Panc1 (cell line): ENCODE data around the gene ZBTB7B. TPM values are rescaled to one million over a fixed set of nuclear protein-coding genes. Genes with fewer than 3 reads are reported as not detected.

Experiments used
- ATAC-seq: fragments of 200-7000 bp; cut with Tn5 transposase; 2 replicates; pipeline ENCODE4 v1.9.1; 2020; ENCODE audit warnings: mild to moderate bottlenecking, moderate library complexity
- BruUV-seq: library from RNA; stranded (reverse); fragments of 400-500 nt; replicated peaks from 2 replicates; lab custom pipeline; 2021; lab: Mats Ljungman, UMichigan
- CTCF ChIA-PET: fragments of 300-600 bp; sonication (Branson Sonifier 250); formaldehyde crosslinking; loops from one replicate; lab custom pipeline; 2022; ENCODE audit warnings: antibody characterized with exemption; lab: Charles Lee
- POLR2A ChIA-PET: fragments of 300-600 bp; sonication (Branson Sonifier 250); formaldehyde crosslinking; loops from one replicate; lab custom pipeline; 2022; ENCODE audit warnings: antibody characterized with exemption; lab: Charles Lee
- DNase-seq: peaks from one replicate; pipeline ENCODE4 v3.0.0-alpha.2; 2010; ENCODE audit warnings: low read depth, low spot score
- H3K27ac ChIP-seq: 2 replicates; pipeline ENCODE4 v1.5.1; 2011; ENCODE audit warnings: mild to moderate bottlenecking, low read length, inconsistent platforms
- H3K27me3 ChIP-seq: fragments of 200-500 bp; sonication (Bioruptor generic); 2 replicates; pipeline ENCODE4 v1.6.0; 2014; ENCODE audit warnings: low read length, inconsistent platforms; ENCODE audit not compliant: control insufficient read depth, insufficient read depth
- H3K36me3 ChIP-seq: fragments of 200-500 bp; sonication (Bioruptor generic); 2 replicates; pipeline ENCODE4 v1.5.1; 2014; ENCODE audit warnings: inconsistent platforms, mild to moderate bottlenecking, low read length, moderate library complexity; ENCODE audit not compliant: control insufficient read depth, insufficient read depth
- H3K4me1 ChIP-seq: 2 replicates; pipeline ENCODE4 v1.5.1; 2011; ENCODE audit warnings: inconsistent platforms, mild to moderate bottlenecking, low read length, moderate library complexity; ENCODE audit not compliant: control insufficient read depth, insufficient read depth
- H3K4me3 ChIP-seq, 2 experiments: 2 replicates each; pipeline ENCODE4 v1.5.1; 2011 to 2012; ENCODE audit warnings: low read depth in 2 of 2, low read length in 2 of 2, mild to moderate bottlenecking in 2 of 2, inconsistent platforms in 1 of 2, moderate library complexity in 1 of 2
- H3K9me3 ChIP-seq: fragments of 200-500 bp; sonication (Bioruptor generic); 2 replicates; pipeline ENCODE4 v1.5.1; 2014; ENCODE audit warnings: low read depth, mild to moderate bottlenecking, inconsistent platforms, low read length, moderate library complexity; ENCODE audit not compliant: control insufficient read depth, insufficient read depth
- CTCF ChIP-seq: fragments of 450-650 bp; IDR thresholded peaks from 2 replicates; pipeline ENCODE4 v1.5.1; 2017; ENCODE audit warnings: mild to moderate bottlenecking
- POLR2AphosphoS5 ChIP-seq: IDR thresholded peaks from 2 replicates; pipeline ENCODE4 v1.6.1; 2012; ENCODE audit warnings: mild to moderate bottlenecking, low read depth, low read length, moderate library complexity
- REST ChIP-seq, 2 experiments: IDR thresholded peaks; 2 replicates each; pipeline ENCODE4 v1.6.1; 2011 to 2012; ENCODE audit warnings: low read depth in 2 of 2, control low read depth in 1 of 2, low read length in 1 of 2, mild to moderate bottlenecking in 1 of 2, moderate library complexity in 1 of 2; ENCODE audit not compliant: insufficient read depth in 1 of 2
- SIN3A ChIP-seq: IDR thresholded peaks from 2 replicates; pipeline ENCODE4 v1.6.1; 2012; ENCODE audit warnings: low read depth, mild to moderate bottlenecking, low read length, moderate library complexity, borderline replicate concordance; ENCODE audit not compliant: insufficient read depth
- TCF7L2 ChIP-seq: IDR thresholded peaks from 2 replicates; pipeline ENCODE4 v1.6.1; 2011; ENCODE audit warnings: mild to moderate bottlenecking, low read depth, low read length, inconsistent platforms
- in situ Hi-C: cut with HindIII; loops from 2 replicates; pipeline ENCODE4 v1.10.0; 2016; ENCODE audit warnings: low sequenced_read_pairs, low pct_unique_long_range_greater_than_20kb
- intact Hi-C: fragments of 100-400 bp; cut with micrococcal nuclease; formaldehyde crosslinking; loops from one replicate; pipeline ENCODE4 v1.10.0; 2022; ENCODE audit not compliant: unreplicated experiment
- total RNA-seq: library from RNA; stranded (reverse); gene quantifications from one replicate; pipeline ENCODE4 v1.2.1, GENCODE V29; 2021; ENCODE audit not compliant: unreplicated experiment

Gene ZBTB7B
- total RNA-seq, 1 experiment from 2014 or later, result 55.8 TPM

GRCh38 chr1:154957091-154957657, 45.4 kb upstream of the ZBTB7B start:
- no peak for DNase-seq
- ChIA-PET CTCF (no interaction called here), POLR2A (no interaction called here)
- intact Hi-C loops, result loop anchor here (2.0 to 10.0 kb wide), 2 partner anchors 104 to 392 kb away; partner anchors contain the start of gene CHRNB2
- H3K9me3 ChIP-seq, result no peaks in the 10 kb centered on the region
- H3K36me3 ChIP-seq, result peaks cover 3% of the 10 kb centered on the region; the same call in 1 of the 2 replicates
- peaks cover 32% of the 10 kb centered on the region for H3K4me1 ChIP-seq
- ATAC-seq, result no peak
- peak overlapping the region in 1 of 2 experiments; percentile 93; a peak in 2 of 4 replicates for H3K4me3 ChIP-seq
- BruUV-seq, result TSS peak; percentile 31
- no peaks in the 10 kb centered on the region for H3K27me3 ChIP-seq
- TF ChIP-seq TCF7L2 (no peak), REST (IDR thresholded peaks at IDR 0.05; ENCODE audit: insufficient read depth in 1 of 2, low read depth in 2 of 2, low read length in 1 of 2) (no peak), SIN3A (no peak), CTCF (no peak), POLR2AphosphoS5 (no peak)
- H3K27ac ChIP-seq, result peak overlapping the region; percentile 83
- in situ Hi-C loops, result no loop called here

- Histone ChIP-seq H3K9me3 (no peaks in the 10 kb centered on the region), H3K27ac (no peak overlapping the region), H3K4me1 (peaks cover 40% of the 10 kb centered on the region), H3K4me3 (no peak overlapping the region), H3K36me3 (peaks cover 8% of the 10 kb centered on the region; the same call in 1 of the 2 replicates), H3K27me3 (no peaks in the 10 kb centered on the region)
- in situ Hi-C loops (no loop called here), intact Hi-C loops (loop anchor here (10.0 kb wide), 1 partner anchor 393 kb away; the partner anchor contains the start of gene CHRNB2)
- ChIA-PET POLR2A (no interaction called here), CTCF (interaction anchor here (0.5 kb wide), 1 partner anchor 125 kb away, joined by 6 read pairs; no protein-coding TSS in a partner anchor)
- no peak for TF ChIP-seq REST (IDR thresholded peaks at IDR 0.05; ENCODE audit: insufficient read depth in 1 of 2, low read depth in 2 of 2, low read length in 1 of 2)
- TF ChIP-seq CTCF, result no peak
- no peak for TF ChIP-seq TCF7L2
- no peak for TF ChIP-seq SIN3A
- TF ChIP-seq POLR2AphosphoS5, result no peak
- DNase-seq (no peak), ATAC-seq (no peak)
- BruUV-seq, result no TSS peak
Observed at GRCh38 chr1:154958036-154958435, 44.6 kb upstream of the ZBTB7B start.
